Measurements from ENCODE around the gene SARDH. TPM values are rescaled to one million over a fixed set of nuclear protein-coding genes. Genes with fewer than 3 reads are reported as not detected.
A peak's percentile ranks its signal among the peaks of the same experiment; 100 is the strongest.

SARDH gene
- total and polyA plus RNA-seq, 2 donors from 2014 or later: 4.6 to 12.0 TPM

DNA sequence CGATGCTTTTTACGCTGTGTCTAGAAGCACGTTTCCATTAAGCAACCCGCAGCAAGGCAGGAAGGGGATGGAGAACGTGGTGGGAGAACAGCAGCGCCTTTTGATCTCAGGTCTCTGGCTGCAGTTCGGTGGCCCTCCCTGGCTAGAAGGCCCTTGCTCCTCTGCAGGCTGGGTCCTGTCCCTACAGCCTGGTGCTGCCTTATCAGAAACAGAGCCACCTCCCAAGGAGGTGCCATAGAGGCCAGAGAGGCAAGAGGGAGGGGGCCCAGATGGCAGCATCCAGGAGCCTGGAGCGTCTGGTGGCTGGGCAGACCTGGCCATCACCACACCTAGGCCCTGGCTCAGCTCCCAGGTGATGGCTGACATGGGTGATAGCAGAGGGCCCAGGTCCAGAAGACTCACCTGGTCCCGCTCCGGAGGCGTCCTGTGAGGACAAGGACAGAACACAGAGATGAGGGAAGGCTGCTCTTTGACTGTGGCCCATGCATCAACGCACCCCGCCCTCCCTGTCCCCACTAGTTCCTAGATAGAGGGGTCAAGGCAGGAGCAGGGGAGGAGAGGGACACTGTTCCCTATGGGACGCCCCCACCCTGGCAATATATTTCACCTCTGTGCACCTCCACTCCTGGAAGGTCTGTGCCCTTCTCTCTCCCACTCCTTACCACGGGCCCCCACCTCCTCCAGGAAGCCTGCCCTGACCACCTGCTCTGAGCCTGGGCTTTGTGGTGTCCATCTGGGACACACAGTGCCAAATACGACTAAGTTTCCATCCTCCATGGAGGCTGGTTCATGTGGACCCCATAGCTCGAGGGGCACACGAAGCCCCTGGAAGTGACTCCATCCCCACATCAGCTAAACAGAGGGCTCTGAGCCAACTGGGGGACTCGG is 41.6 kb upstream of the SARDH start:
- Histone ChIP-seq H3K9me3 (ENCODE audit: control insufficient read depth in 2 of 3, insufficient read depth in 1 of 3, low read length in 3 of 3) (no peaks in the 10 kb centered on the region), H3K27ac (ENCODE audit: low read depth in 2 of 2, low read length in 2 of 2) (no peak overlapping the region), H3K36me3 (ENCODE audit: control insufficient read depth in 2 of 3, insufficient read depth in 3 of 3, low read length in 3 of 3) (peaks cover 0 to 14% (median 9%) of the 10 kb centered on the region in 3 donors), H3K9ac (ENCODE audit: low read length in 3 of 3) (no peak overlapping the region), H3K4me1 (ENCODE audit: control insufficient read depth in 2 of 3, insufficient read depth in 2 of 3, low read depth in 1 of 3, low read length in 3 of 3) (no peaks in the 10 kb centered on the region), H3K4me3 (ENCODE audit: low read length in 3 of 3) (no peak overlapping the region), H3K27me3 (ENCODE audit: control insufficient read depth, insufficient read depth, low read length) (no peaks in the 10 kb centered on the region)
- DNase-seq (peak in 1 of 5 donors; percentile 52), FAIRE-seq (no peak)
- TF ChIP-seq, protein P1, sequence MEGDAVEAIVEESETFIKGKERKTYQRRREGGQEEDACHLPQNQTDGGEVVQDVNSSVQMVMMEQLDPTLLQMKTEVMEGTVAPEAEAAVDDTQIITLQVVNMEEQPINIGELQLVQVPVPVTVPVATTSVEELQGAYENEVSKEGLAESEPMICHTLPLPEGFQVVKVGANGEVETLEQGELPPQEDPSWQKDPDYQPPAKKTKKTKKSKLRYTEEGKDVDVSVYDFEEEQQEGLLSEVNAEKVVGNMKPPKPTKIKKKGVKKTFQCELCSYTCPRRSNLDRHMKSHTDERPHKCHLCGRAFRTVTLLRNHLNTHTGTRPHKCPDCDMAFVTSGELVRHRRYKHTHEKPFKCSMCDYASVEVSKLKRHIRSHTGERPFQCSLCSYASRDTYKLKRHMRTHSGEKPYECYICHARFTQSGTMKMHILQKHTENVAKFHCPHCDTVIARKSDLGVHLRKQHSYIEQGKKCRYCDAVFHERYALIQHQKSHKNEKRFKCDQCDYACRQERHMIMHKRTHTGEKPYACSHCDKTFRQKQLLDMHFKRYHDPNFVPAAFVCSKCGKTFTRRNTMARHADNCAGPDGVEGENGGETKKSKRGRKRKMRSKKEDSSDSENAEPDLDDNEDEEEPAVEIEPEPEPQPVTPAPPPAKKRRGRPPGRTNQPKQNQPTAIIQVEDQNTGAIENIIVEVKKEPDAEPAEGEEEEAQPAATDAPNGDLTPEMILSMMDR (IDR thresholded peaks at IDR 0.05; ENCODE audit: borderline replicate concordance, extremely low read depth, insufficient read depth): no peak
- intact Hi-C loops (cut with DNase I): no loop called here

DNA sequence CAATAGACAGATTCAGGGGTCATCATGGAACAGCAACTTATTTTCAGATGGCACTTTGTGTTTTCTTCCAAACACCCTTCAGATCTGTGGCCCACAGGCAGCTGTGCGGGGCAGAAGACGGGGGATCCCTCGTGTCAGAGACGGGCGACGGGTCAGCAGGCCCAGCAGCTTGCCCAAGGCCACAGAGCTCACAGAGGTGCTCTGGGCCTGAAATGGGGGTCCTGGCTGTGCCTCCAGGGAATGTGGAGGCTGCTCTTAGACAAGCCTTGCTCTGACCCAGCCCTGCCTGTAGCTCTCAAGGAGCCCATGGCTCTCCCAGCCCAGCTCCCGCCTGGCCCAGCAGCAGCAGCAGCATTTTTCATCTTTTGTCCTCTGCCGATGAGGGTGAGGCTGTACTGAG is 40.9 kb upstream of the SARDH start:
- no peak overlapping the region for H3K27ac ChIP-seq (ENCODE audit: low read depth in 2 of 2, low read length in 2 of 2)
- H3K27me3 ChIP-seq (ENCODE audit: control insufficient read depth, insufficient read depth, low read length): no peaks in the 10 kb centered on the region
- intact Hi-C loops (cut with DNase I): no loop called here
- H3K9me3 ChIP-seq (ENCODE audit: control insufficient read depth in 2 of 3, insufficient read depth in 1 of 3, low read length in 3 of 3): no peaks in the 10 kb centered on the region
- no peak overlapping the region for H3K4me3 ChIP-seq (ENCODE audit: low read length in 3 of 3)
- H3K36me3 ChIP-seq (ENCODE audit: control insufficient read depth in 2 of 3, insufficient read depth in 3 of 3, low read length in 3 of 3): peaks cover 4 to 16% (median 16%) of the 10 kb centered on the region in 3 donors
- H3K9ac ChIP-seq (ENCODE audit: low read length in 3 of 3): no peak overlapping the region
- FAIRE-seq (no peak), DNase-seq (peak in 1 of 5 donors; percentile 64)
- H3K4me1 ChIP-seq (ENCODE audit: control insufficient read depth in 2 of 3, insufficient read depth in 2 of 3, low read depth in 1 of 3, low read length in 3 of 3): no peaks in the 10 kb centered on the region
- TF ChIP-seq, protein P1 (IDR thresholded peaks at IDR 0.05; ENCODE audit: borderline replicate concordance, extremely low read depth, insufficient read depth): no peak

- intact Hi-C loops (cut with DNase I): no loop called here
- peaks cover 0 to 3% (median 0%) of the 10 kb centered on the region in 3 donors for H3K9me3 ChIP-seq (ENCODE audit: control insufficient read depth in 2 of 3, insufficient read depth in 1 of 3, low read length in 3 of 3)
- TF ChIP-seq, protein P1 (IDR thresholded peaks at IDR 0.05; ENCODE audit: borderline replicate concordance, extremely low read depth, insufficient read depth): no peak
These were observed 40.3 kb upstream of the SARDH start for GRCh38 chr9:133778336-133779013.

More at GRCh38 chr9:133778336-133779013, 40.3 kb upstream of the SARDH start:
- Histone ChIP-seq H3K9ac (ENCODE audit: low read length in 3 of 3) (no peak overlapping the region), H3K4me1 (ENCODE audit: control insufficient read depth in 2 of 3, insufficient read depth in 2 of 3, low read depth in 1 of 3, low read length in 3 of 3) (no peaks in the 10 kb centered on the region), H3K27ac (ENCODE audit: low read depth in 2 of 2, low read length in 2 of 2) (no peak overlapping the region), H3K27me3 (ENCODE audit: control insufficient read depth, insufficient read depth, low read length) (no peaks in the 10 kb centered on the region), H3K4me3 (ENCODE audit: low read length in 3 of 3) (no peak overlapping the region), H3K36me3 (ENCODE audit: control insufficient read depth in 2 of 3, insufficient read depth in 3 of 3, low read length in 3 of 3) (peaks cover 9 to 21% (median 20%) of the 10 kb centered on the region in 3 donors)
- FAIRE-seq (no peak), DNase-seq (peak in 1 of 5 donors; percentile 57)

Data from kidney (tissue), 14 donors.